Activated CD8-positive, alpha-beta T cell treated with anti-CD3 and anti-CD28 coated beads for 36 hours (primary cell): ENCODE data around the gene MBP. TPM values are rescaled to one million over a fixed set of nuclear protein-coding genes. Genes with fewer than 3 reads are reported as not detected.

Experiments
- ATAC-seq: fragments of 200-7000 bp; cut with Tn5 transposase; one replicate; pipeline ENCODE4 v1.10.0; 2021; ENCODE audit warnings: mild to moderate bottlenecking, moderate library complexity
- CTCF ChIA-PET: fragments of 350-600 bp; sonication (Branson Sonifier 250); formaldehyde crosslinking; loops from one replicate; lab custom pipeline; 2021; ENCODE audit warnings: antibody characterized with exemption; lab: Charles Lee
- POLR2A ChIA-PET: fragments of 350-600 bp; sonication (Branson Sonifier 250); formaldehyde crosslinking; loops from one replicate; lab custom pipeline; 2021; ENCODE audit warnings: antibody characterized with exemption; lab: Charles Lee
- DNase-seq: peaks from one replicate; pipeline ENCODE4 v3.0.0-alpha.2; 2020
- H3K27ac Mint-ChIP-seq: one replicate; pipeline ENCODE4 v1.8.0; 2021; ENCODE audit warnings: mild to moderate bottlenecking, mixed read lengths
- H3K27me3 Mint-ChIP-seq: one replicate; pipeline ENCODE4 v1.8.0; 2021; ENCODE audit warnings: mixed read lengths
- H3K36me3 Mint-ChIP-seq: one replicate; pipeline ENCODE4 v1.8.0; 2021; ENCODE audit warnings: low read depth, mixed read lengths
- H3K4me1 Mint-ChIP-seq: one replicate; pipeline ENCODE4 v1.8.0; 2021; ENCODE audit warnings: low read depth, mixed read lengths
- H3K4me3 Mint-ChIP-seq: one replicate; pipeline ENCODE4 v1.8.0; 2021; ENCODE audit warnings: mild to moderate bottlenecking, moderate library complexity, mixed read lengths
- H3K9me3 Mint-ChIP-seq: one replicate; pipeline ENCODE4 v1.8.0; 2021; ENCODE audit warnings: mixed read lengths
- intact Hi-C: fragments of 100-400 bp; cut with micrococcal nuclease; formaldehyde crosslinking; loops from one replicate; pipeline ENCODE4 v1.10.0; 2022
- total RNA-seq, 2 experiments: library from RNA; stranded (reverse); gene quantifications; one replicate each; pipeline ENCODE4 v1.2.3, GENCODE V29; 2021
- TF ChIP-seq, protein P1 (sequence below): fragments of 200-600 bp; IDR thresholded peaks from one replicate; pipeline ENCODE4 v1.8.0; 2022; ENCODE audit warnings: antibody characterized with exemption, mild to moderate bottlenecking

Gene MBP
- total RNA-seq, 2 experiments from 2014 or later: 39.9 to 41.5 TPM

DNA sequence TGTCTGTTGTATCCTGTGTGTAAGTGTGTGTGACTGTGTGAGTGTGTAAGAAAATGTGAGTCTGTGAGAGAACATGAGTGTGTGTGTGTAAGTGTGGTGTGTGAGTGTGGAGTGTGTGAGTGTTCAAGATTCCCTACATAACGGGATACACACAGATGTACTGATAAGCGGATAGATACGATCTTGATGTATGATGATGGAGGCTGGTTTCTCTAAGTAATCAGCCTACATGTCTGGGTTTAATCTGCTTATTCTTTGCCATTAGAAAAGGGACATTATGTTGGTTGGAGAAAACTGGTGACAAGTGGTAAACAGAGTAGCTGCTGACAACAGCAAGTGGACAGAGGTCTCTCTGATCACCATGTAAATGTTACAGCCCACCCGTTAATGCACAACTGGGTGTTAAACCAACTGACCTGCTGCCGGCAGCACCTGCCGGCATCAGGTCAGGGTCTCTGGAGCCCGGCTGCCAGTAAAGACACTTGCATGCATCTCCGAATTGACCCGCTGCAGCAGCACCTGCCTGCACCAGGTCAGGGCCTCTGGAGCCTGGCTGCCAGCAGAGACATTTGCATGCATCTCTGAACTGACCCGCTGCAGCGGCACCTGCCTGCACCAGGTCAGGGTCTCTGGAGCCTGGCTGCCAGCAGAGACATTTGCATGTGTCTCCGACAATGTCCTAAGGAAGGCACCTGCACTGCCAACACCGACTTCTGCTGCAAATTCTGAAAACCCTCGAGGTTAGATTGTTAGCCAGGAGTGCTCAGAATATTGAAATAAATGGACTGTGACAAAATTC lies 87.5 kb downstream of the MBP start:
- TF ChIP-seq, protein P1, sequence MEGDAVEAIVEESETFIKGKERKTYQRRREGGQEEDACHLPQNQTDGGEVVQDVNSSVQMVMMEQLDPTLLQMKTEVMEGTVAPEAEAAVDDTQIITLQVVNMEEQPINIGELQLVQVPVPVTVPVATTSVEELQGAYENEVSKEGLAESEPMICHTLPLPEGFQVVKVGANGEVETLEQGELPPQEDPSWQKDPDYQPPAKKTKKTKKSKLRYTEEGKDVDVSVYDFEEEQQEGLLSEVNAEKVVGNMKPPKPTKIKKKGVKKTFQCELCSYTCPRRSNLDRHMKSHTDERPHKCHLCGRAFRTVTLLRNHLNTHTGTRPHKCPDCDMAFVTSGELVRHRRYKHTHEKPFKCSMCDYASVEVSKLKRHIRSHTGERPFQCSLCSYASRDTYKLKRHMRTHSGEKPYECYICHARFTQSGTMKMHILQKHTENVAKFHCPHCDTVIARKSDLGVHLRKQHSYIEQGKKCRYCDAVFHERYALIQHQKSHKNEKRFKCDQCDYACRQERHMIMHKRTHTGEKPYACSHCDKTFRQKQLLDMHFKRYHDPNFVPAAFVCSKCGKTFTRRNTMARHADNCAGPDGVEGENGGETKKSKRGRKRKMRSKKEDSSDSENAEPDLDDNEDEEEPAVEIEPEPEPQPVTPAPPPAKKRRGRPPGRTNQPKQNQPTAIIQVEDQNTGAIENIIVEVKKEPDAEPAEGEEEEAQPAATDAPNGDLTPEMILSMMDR: no peak
- ATAC-seq (no peak), DNase-seq (no peak)
- Mint-ChIP-seq H3K36me3 (peaks cover 37% of the 10 kb centered on the region), H3K4me1 (peaks cover 14% of the 10 kb centered on the region), H3K27ac (peak overlapping the region; percentile 17), H3K4me3 (no peak overlapping the region), H3K27me3 (no peaks in the 10 kb centered on the region), H3K9me3 (peaks cover 3% of the 10 kb centered on the region)
- intact Hi-C loops: no loop called here
- CTCF ChIA-PET: interaction anchor here (0.6 to 1.3 kb wide), 2 partner anchors 45 to 167 kb away, joined by 3 to 4 read pairs; no protein-coding TSS in a partner anchor
- POLR2A ChIA-PET: no interaction called here

GRCh38 chr18:77043541-77044280 lies 88.9 kb downstream of the MBP start:
- Mint-ChIP-seq H3K27ac (no peak overlapping the region), H3K27me3 (no peaks in the 10 kb centered on the region), H3K4me3 (no peak overlapping the region), H3K36me3 (peaks cover 38% of the 10 kb centered on the region), H3K4me1 (peaks cover 26% of the 10 kb centered on the region), H3K9me3 (peaks cover 3% of the 10 kb centered on the region)
- ATAC-seq (no peak), DNase-seq (no peak)
- TF ChIP-seq, protein P1: no peak
- CTCF ChIA-PET: no interaction called here
- intact Hi-C loops: no loop called here
- POLR2A ChIA-PET: no interaction called here

DNA sequence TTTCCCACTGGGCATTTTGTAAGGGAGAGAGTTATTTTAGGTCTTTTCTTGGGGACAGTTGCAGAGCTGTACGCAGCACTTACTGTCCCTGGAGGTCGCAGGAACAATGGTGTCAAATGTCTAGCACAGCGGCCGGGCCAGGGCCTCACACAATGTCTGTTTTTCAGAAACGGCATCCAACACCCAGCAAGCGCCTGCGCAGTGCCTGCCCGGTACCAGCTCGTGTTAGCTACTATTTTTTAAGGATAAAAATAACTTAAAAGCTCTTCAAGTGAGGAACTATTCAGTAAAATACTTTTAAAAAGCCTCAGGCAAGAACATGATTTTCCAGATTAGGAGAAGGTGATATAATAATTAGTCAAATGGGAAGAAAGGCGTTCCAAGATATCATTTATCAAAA lies 90.0 kb downstream of the MBP start:
- Mint-ChIP-seq H3K9me3 (peaks cover 3% of the 10 kb centered on the region), H3K36me3 (peaks cover 31% of the 10 kb centered on the region), H3K27me3 (no peaks in the 10 kb centered on the region), H3K4me1 (peaks cover 27% of the 10 kb centered on the region), H3K27ac (no peak overlapping the region), H3K4me3 (no peak overlapping the region)
- intact Hi-C loops: no loop called here
- DNase-seq (no peak), ATAC-seq (no peak)
- TF ChIP-seq, protein P1: no peak
- ChIA-PET POLR2A (no interaction called here), CTCF (interaction anchor here (0.8 to 1.7 kb wide), 3 partner anchors 12 to 42 kb away, joined by 3 to 5 read pairs (median 3); no protein-coding TSS in a partner anchor)

GRCh38 chr18:77039196-77040130 lies 93.1 kb downstream of the MBP start:
- ATAC-seq (no peak), DNase-seq (no peak)
- Mint-ChIP-seq H3K27ac (peak overlapping the region; percentile 56), H3K36me3 (peaks cover 37% of the 10 kb centered on the region), H3K4me1 (peaks cover 42% of the 10 kb centered on the region), H3K4me3 (no peak overlapping the region), H3K9me3 (peaks cover 3% of the 10 kb centered on the region), H3K27me3 (no peaks in the 10 kb centered on the region)
- intact Hi-C loops: no loop called here
- ChIA-PET CTCF (interaction anchor here (0.7 kb wide), 1 partner anchor 39 kb away, joined by 3 read pairs; no protein-coding TSS in a partner anchor), POLR2A (no interaction called here)
- TF ChIP-seq, protein P1: no peak
